HG03064 (cell line): ENCODE data around the gene ARHGAP30.
"Not testable (repeated sequence)": the region's sequence is repeated elsewhere in the genome, so short reads cannot be mapped to it uniquely, and the experiment has no call there.

Source experiments
- ATAC-seq: cut with Tn5 transposase; IDR thresholded peaks from one replicate; pipeline ENCODE4 v1.9.1; 2021; ENCODE audit warnings: low read depth; ENCODE audit not compliant: unreplicated experiment

ARHGAP30 gene

GRCh38 chr1:161044535-161044907 is 25.2 kb downstream of the ARHGAP30 start:
- ATAC-seq = no peak

DNA sequence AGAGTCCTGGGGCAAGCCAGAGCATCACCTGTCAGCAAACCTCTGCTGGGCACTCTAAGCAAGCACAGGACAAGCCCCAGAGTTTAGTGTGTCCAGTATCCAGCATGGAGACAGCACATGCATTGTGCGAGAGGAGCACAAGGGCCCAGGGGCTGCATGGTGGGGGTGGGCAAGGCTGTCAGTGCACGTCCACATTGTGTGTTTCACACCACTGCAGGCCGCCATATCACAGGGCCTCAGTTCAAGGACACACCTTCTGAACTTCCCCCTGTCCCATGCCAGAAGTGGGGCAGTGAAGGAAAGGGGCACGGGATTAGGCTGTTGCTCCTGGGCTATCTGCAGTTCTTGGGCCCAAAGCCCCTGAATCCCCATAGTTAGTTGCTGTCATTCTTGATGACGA is 30.1 kb downstream of the ARHGAP30 start:
- ATAC-seq = no peak

GRCh38 chr1:161039154-161039545 is 30.5 kb downstream of the ARHGAP30 start:
- ATAC-seq = no peak

DNA sequence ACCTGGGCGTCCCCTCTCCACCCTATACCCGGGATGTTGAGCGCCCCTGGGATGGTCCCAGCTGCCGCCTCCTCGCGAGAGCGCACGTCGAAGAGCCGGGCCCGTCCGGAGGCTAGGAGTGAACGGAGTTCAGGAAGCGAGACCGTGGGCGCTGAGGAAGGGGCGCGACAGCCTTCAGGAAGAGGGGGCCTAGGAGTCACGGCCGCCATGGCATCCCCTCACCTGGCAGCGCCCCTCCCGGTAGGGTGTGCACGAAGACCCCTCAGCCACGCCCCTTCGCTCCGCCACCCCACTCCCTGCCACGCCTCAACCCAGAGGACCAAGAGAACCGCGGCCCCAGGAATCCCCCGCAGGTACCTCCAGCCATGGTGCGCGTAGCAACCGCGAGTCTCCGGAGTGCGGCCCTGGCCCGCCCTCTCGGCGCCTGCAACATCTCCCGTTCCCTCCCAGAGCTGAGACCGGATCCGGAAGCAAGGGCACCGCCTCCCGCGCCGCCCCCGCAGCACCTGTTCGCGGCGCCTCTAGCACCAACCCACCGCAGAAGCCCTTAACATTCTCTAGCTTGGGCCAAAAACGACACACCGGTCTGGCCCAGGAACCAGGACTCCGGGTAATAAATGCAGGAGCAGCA is 31.1 kb downstream of the ARHGAP30 start, which contains the start of gene TSTD1:
Gene TSTD1, minus strand, starts transcription at position 442 of the 631 bp plus-strand sequence. Its CDS starts 75 bp downstream, at position 367.
- ATAC-seq = peak; percentile 85

DNA sequence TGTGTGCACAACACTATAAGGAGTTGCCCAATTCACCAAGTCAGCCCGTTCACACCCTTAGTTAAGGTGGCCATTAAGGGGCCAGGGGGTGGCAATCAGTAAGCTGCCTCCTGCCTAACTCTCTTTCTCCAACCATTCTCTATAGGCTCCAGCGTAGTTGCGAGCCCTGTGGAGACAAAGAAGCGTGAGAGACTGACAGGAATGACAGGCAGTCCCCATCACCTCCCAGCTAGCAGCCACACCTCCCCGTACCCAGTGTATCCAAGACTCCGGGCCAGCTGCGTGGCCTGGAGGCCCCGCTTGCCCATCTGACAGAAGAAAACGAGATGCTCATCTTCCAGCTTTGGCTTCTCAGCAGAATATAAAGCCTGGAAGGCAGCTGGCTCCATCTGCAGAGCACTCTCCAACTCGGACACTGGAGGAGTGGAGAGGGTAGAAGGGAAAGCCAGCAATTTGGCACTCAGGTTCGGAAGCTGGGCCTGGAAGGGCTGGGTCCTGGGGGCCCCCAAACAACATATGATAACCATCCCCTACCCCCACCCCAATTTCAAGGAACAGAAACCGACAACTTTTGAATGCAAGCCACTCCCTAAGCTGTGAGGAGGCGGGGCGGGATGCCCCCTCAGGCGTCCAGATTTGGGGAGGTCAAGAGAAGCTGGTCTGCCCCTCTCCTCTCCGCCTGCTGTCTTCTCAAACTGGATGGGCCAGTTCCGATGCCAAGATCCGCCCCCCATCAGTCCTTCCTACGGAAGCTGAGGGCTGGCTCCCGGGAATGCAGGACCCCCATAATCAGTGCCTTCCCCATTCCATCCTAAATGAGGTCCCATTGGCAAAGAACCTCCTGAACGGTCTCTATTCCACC is 31.8 kb downstream of the ARHGAP30 start:
- ATAC-seq = no peak

GRCh38 chr1:161033751-161034150 is 35.9 kb downstream of the ARHGAP30 start:
- ATAC-seq = no peak

DNA sequence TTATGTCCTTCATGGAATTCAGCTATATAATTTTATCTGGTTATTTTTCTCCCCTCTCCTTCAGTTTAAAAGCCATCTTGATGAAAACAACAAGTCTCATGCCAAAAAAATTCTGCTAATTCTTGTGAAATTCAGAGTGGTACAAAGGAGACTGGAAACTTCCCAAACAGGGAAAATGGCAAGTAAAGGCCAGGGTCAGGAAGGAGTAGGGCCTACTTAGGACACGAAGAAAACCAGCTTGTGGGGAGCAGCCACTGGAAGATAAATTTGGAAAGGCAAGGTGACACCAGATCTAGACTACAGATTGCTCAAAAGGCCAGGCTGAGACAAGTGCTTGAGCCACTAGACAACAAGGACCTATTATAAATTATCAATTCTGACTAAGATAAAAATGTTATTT is 37.3 kb downstream of the ARHGAP30 start:
- no peak for ATAC-seq

GRCh38 chr1:161031874-161032273 is 37.8 kb downstream of the ARHGAP30 start:
- no peak for ATAC-seq

GRCh38 chr1:161029466-161029865 is 40.2 kb downstream of the ARHGAP30 start:
- ATAC-seq = not testable (repeated sequence)

GRCh38 chr1:161026954-161027353 is 42.7 kb downstream of the ARHGAP30 start:
- ATAC-seq = not testable (repeated sequence)

GRCh38 chr1:161022432-161022831 is 47.3 kb downstream of the ARHGAP30 start:
- ATAC-seq = not testable (repeated sequence)

DNA sequence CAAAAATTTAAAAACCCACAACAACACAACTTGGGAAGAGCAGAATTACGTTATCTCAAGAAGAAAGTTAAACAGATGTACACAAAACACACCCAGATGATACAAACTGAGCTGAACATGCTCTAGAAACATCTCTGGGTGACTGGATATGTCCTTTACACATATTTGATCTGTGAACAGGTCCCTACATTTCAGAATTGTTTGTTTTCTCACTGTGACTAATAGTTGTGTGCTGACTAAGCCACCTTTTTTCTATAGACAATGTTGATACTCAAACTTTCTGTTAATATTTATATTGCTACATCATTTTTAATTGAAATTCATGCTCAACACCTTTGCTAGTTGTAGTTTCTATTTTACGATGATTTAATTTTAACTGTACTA is 47.7 kb downstream of the ARHGAP30 start:
- no peak for ATAC-seq

GRCh38 chr1:161021165-161021969 is 48.3 kb downstream of the ARHGAP30 start:
- ATAC-seq = peak; percentile 72

DNA sequence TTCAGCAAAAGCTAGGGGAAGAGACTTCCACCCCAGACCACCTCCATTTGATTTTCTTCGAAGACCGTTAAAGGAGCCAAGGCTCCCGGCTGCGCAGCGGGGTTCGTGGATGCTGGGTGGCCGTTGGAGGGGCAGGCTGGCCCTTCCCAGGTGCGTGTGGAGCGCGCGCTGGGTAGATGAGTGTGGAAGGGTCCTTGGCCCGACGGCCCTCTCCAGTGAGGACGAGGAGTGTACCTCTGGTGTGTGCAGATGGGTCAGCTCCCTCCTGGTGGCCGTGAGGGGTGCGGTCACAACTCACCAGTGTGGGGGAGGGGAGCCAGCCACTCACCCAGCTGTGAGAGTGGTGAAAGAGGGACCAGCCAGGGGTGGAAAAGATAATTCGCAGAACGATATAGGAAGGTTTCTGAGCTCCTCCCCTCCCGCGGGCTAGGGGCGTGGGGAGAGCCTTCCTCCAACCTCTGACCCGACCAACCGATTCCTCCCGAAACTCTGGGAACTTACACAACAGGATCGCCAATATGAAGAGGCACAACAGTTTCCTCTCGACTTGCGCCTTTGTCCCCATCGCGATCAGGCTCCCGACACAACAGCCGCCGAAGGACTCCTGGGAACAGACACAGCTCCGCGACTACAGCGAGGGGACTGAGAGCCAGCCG is 49.1 kb downstream of the ARHGAP30 start, which contains the start of gene F11R:
Gene F11R, minus strand, starts transcription at position 644 of the 656 bp plus-strand sequence. Its CDS starts 79 bp downstream, at position 565.
- peak; percentile 35 for ATAC-seq

GRCh38 chr1:161019751-161020495 is 49.8 kb downstream of the ARHGAP30 start:
- ATAC-seq = peak; percentile 2

- not testable (repeated sequence) for ATAC-seq
Measured at GRCh38 chr1:161019111-161019660, 50.5 kb downstream of the ARHGAP30 start.

- ATAC-seq = no peak
Measured at GRCh38 chr1:161018631-161018930, 51.1 kb downstream of the ARHGAP30 start.

- ATAC-seq = no peak
Measured at GRCh38 chr1:161017756-161018630, 51.7 kb downstream of the ARHGAP30 start.

GRCh38 chr1:161017181-161017580 is 52.5 kb downstream of the ARHGAP30 start:
- ATAC-seq = not testable (repeated sequence)
